ENCODE measurements around the gene IKZF1. TPM values are rescaled to one million over a fixed set of nuclear protein-coding genes. Genes with fewer than 3 reads are reported as not detected.

The IKZF1 gene
- total and polyA plus RNA-seq, 2 of the 13 experiments (the other 11 are each of a cell fraction or from before 2014, with no cell fraction given), result not detected

- TF ChIP-seq IKZF4 (CRISPR knock-in tag; IDR thresholded peaks at IDR 0.05; ENCODE audit: borderline replicate concordance, low read depth, not compliant biosample characterization), result peak; percentile 92
- TF ChIP-seq ZBTB49 (CRISPR knock-in tag; IDR thresholded peaks at IDR 0.05; ENCODE audit: borderline replicate concordance), result no peak
- peak; percentile 93; the same call in 1 of the 2 replicates for TF ChIP-seq KLF12 (CRISPR knock-in tag; IDR thresholded peaks at IDR 0.05; ENCODE audit: borderline replicate concordance)
- TF ChIP-seq KDM3A (CRISPR knock-in tag; IDR thresholded peaks at IDR 0.05; ENCODE audit: low read depth), result 0 out of 2 replicates have a peak, but pooled peaks have one; percentile 25
- no peak for TF ChIP-seq JUNB (CRISPR knock-in tag; IDR thresholded peaks at IDR 0.05; ENCODE audit: borderline replicate concordance)
- TF ChIP-seq ZBTB33 (CRISPR knock-in tag; IDR thresholded peaks at IDR 0.05), result 0 out of 2 replicates have a peak, but pooled peaks have one; percentile 33
- TF ChIP-seq ZNF710 (CRISPR knock-in tag; IDR thresholded peaks at IDR 0.05; ENCODE audit: borderline replicate concordance), result peak; percentile 46; the same call in 1 of the 2 replicates
- TF ChIP-seq ZNF576 (CRISPR knock-in tag; IDR thresholded peaks at IDR 0.05), result 0 out of 2 replicates have a peak, but pooled peaks have one; percentile 30
- TF ChIP-seq HIVEP1 (CRISPR knock-in tag; IDR thresholded peaks at IDR 0.05), result peak; percentile 29; the same call in 1 of the 2 replicates
- no peak; the same call in 1 of the 2 replicates for TF ChIP-seq ZBTB7A (CRISPR knock-in tag; IDR thresholded peaks at IDR 0.05)
- TF ChIP-seq TAF15 (IDR thresholded peaks at IDR 0.05; ENCODE audit: low read depth, low read length, poor library complexity, severe bottlenecking), result peak; percentile 61
- TF ChIP-seq ZBTB25 (CRISPR knock-in tag; IDR thresholded peaks at IDR 0.05), result 0 out of 2 replicates have a peak, but pooled peaks have one; percentile 37
- no peak for TF ChIP-seq SSRP1 (CRISPR knock-in tag; IDR thresholded peaks at IDR 0.05)
- no peak for TF ChIP-seq JUN (CRISPR knock-in tag; IDR thresholded peaks at IDR 0.05)
- peak; percentile 85 for TF ChIP-seq ZNF574 (CRISPR knock-in tag; IDR thresholded peaks at IDR 0.05)
- no peak; the same call in 1 of the 2 replicates for TF ChIP-seq SIX4 (CRISPR knock-in tag; IDR thresholded peaks at IDR 0.05)
- 0 out of 2 replicates have a peak, but pooled peaks have one; percentile 6 for TF ChIP-seq ZNF121 (CRISPR knock-in tag; IDR thresholded peaks at IDR 0.05)
These were observed 145.5 kb downstream of the IKZF1 start, which contains the start of gene FIGNL1 (continued) for GRCh38 chr7:50449881-50450589.
